Activated naive CD8-positive, alpha-beta T cell treated with anti-CD3 and anti-CD28 coated beads for 36 hours (primary cell): Measurements from ENCODE around the gene ROBO1. TPM values are rescaled to one million over a fixed set of nuclear protein-coding genes. Genes with fewer than 3 reads are reported as not detected.

Experiments
- DNase-seq: peaks from one replicate; pipeline ENCODE4 v3.0.0; 2021
- H3K27ac Mint-ChIP-seq: one replicate; pipeline ENCODE4 v1.8.0; 2022; ENCODE audit warnings: mild to moderate bottlenecking, moderate library complexity, mixed read lengths
- H3K27me3 Mint-ChIP-seq: one replicate; pipeline ENCODE4 v1.8.0; 2022; ENCODE audit warnings: mild to moderate bottlenecking, mixed read lengths
- H3K36me3 Mint-ChIP-seq: one replicate; pipeline ENCODE4 v1.8.0; 2021; ENCODE audit warnings: mild to moderate bottlenecking, mixed read lengths
- H3K4me1 Mint-ChIP-seq: one replicate; pipeline ENCODE4 v1.8.0; 2021; ENCODE audit warnings: mixed read lengths
- H3K4me3 Mint-ChIP-seq: one replicate; pipeline ENCODE4 v1.8.0; 2022; ENCODE audit warnings: mild to moderate bottlenecking, moderate library complexity, mixed read lengths
- H3K9me3 Mint-ChIP-seq: one replicate; pipeline ENCODE4 v1.8.0; 2022; ENCODE audit warnings: mixed read lengths
- total RNA-seq, 2 experiments: library from RNA; stranded (reverse); gene quantifications; one replicate each; pipeline ENCODE4 v1.2.3, GENCODE V29; 2021

Gene ROBO1
- total RNA-seq, 2 experiments from 2014 or later: 13.8 to 16.5 TPM

GRCh38 chr3:78844307-78844706 is 923.5 kb downstream of the ROBO1 start:
- no peak for DNase-seq
- Mint-ChIP-seq H3K4me3 (no peak overlapping the region), H3K27ac (no peak overlapping the region), H3K27me3 (no peaks in the 10 kb centered on the region), H3K36me3 (no peaks in the 10 kb centered on the region), H3K4me1 (peaks cover 6% of the 10 kb centered on the region), H3K9me3 (no peaks in the 10 kb centered on the region)

GRCh38 chr3:78839693-78840092 is 928.1 kb downstream of the ROBO1 start:
- no peak overlapping the region for H3K27ac Mint-ChIP-seq
- H3K9me3 Mint-ChIP-seq: peaks cover 2% of the 10 kb centered on the region
- H3K4me3 Mint-ChIP-seq: no peak overlapping the region
- no peaks in the 10 kb centered on the region for H3K27me3 Mint-ChIP-seq
- DNase-seq: no peak
- no peaks in the 10 kb centered on the region for H3K36me3 Mint-ChIP-seq
- H3K4me1 Mint-ChIP-seq: peaks cover 2% of the 10 kb centered on the region

GRCh38 chr3:78838362-78838761 is 929.4 kb downstream of the ROBO1 start:
- no peak overlapping the region for H3K27ac Mint-ChIP-seq
- H3K9me3 Mint-ChIP-seq: peaks cover 2% of the 10 kb centered on the region
- peaks cover 2% of the 10 kb centered on the region for H3K4me1 Mint-ChIP-seq
- H3K4me3 Mint-ChIP-seq: no peak overlapping the region
- no peak for DNase-seq
- no peaks in the 10 kb centered on the region for H3K36me3 Mint-ChIP-seq
- H3K27me3 Mint-ChIP-seq: no peaks in the 10 kb centered on the region

GRCh38 chr3:78834910-78835309 is 932.9 kb downstream of the ROBO1 start:
- H3K4me1 Mint-ChIP-seq: peaks cover 6% of the 10 kb centered on the region
- H3K27me3 Mint-ChIP-seq: no peaks in the 10 kb centered on the region
- H3K9me3 Mint-ChIP-seq: peaks cover 5% of the 10 kb centered on the region
- H3K27ac Mint-ChIP-seq: no peak overlapping the region
- DNase-seq: no peak
- peaks cover 2% of the 10 kb centered on the region for H3K36me3 Mint-ChIP-seq
- H3K4me3 Mint-ChIP-seq: no peak overlapping the region

- Mint-ChIP-seq H3K9me3 (peaks cover 5% of the 10 kb centered on the region), H3K4me1 (peaks cover 6% of the 10 kb centered on the region), H3K27me3 (no peaks in the 10 kb centered on the region), H3K4me3 (no peak overlapping the region), H3K27ac (no peak overlapping the region), H3K36me3 (peaks cover 2% of the 10 kb centered on the region)
- DNase-seq: no peak
Observed at GRCh38 chr3:78832785-78833204, 935.0 kb downstream of the ROBO1 start.

- no peak for DNase-seq
Observed at GRCh38 chr3:78831446-78831972, 936.3 kb downstream of the ROBO1 start.

GRCh38 chr3:78830470-78830869 is 937.3 kb downstream of the ROBO1 start:
- Mint-ChIP-seq H3K27ac (no peak overlapping the region), H3K9me3 (peaks cover 4% of the 10 kb centered on the region), H3K4me3 (no peak overlapping the region), H3K4me1 (peaks cover 6% of the 10 kb centered on the region), H3K36me3 (peaks cover 2% of the 10 kb centered on the region), H3K27me3 (no peaks in the 10 kb centered on the region)
- DNase-seq: no peak

More at GRCh38 chr3:78831446-78831972, 936.3 kb downstream of the ROBO1 start:
- Mint-ChIP-seq H3K4me1 (peaks cover 6% of the 10 kb centered on the region), H3K27me3 (no peaks in the 10 kb centered on the region), H3K27ac (no peak overlapping the region), H3K9me3 (peaks cover 4% of the 10 kb centered on the region), H3K36me3 (peaks cover 2% of the 10 kb centered on the region), H3K4me3 (no peak overlapping the region)

GRCh38 chr3:78827618-78828017 is 940.2 kb downstream of the ROBO1 start:
- Mint-ChIP-seq H3K9me3 (peaks cover 5% of the 10 kb centered on the region), H3K27me3 (no peaks in the 10 kb centered on the region), H3K4me1 (peaks cover 6% of the 10 kb centered on the region), H3K36me3 (peaks cover 2% of the 10 kb centered on the region), H3K4me3 (no peak overlapping the region), H3K27ac (no peak overlapping the region)
- DNase-seq: no peak

- H3K4me3 Mint-ChIP-seq: no peak overlapping the region
- DNase-seq: no peak
- peaks cover 5% of the 10 kb centered on the region for H3K9me3 Mint-ChIP-seq
- H3K27ac Mint-ChIP-seq: no peak overlapping the region
- H3K36me3 Mint-ChIP-seq: peaks cover 2% of the 10 kb centered on the region
- no peaks in the 10 kb centered on the region for H3K27me3 Mint-ChIP-seq
- H3K4me1 Mint-ChIP-seq: peaks cover 6% of the 10 kb centered on the region
Observed at GRCh38 chr3:78825858-78826215, 942.0 kb downstream of the ROBO1 start.

GRCh38 chr3:78825118-78825857 is 942.5 kb downstream of the ROBO1 start:
- no peak for DNase-seq
- peaks cover 3% of the 10 kb centered on the region for H3K4me1 Mint-ChIP-seq
- H3K4me3 Mint-ChIP-seq: no peak overlapping the region
- peaks cover under 1% of the 10 kb centered on the region for H3K36me3 Mint-ChIP-seq
- H3K27me3 Mint-ChIP-seq: no peaks in the 10 kb centered on the region
- no peak overlapping the region for H3K27ac Mint-ChIP-seq
- H3K9me3 Mint-ChIP-seq: peaks cover 5% of the 10 kb centered on the region

- Mint-ChIP-seq H3K4me1 (no peaks in the 10 kb centered on the region), H3K4me3 (no peak overlapping the region), H3K36me3 (no peaks in the 10 kb centered on the region), H3K9me3 (peaks cover 6% of the 10 kb centered on the region), H3K27ac (no peak overlapping the region), H3K27me3 (no peaks in the 10 kb centered on the region)
- DNase-seq: no peak
Observed at GRCh38 chr3:78823859-78824258, 943.9 kb downstream of the ROBO1 start.

GRCh38 chr3:78823434-78823833 is 944.4 kb downstream of the ROBO1 start:
- Mint-ChIP-seq H3K4me1 (no peaks in the 10 kb centered on the region), H3K27ac (no peak overlapping the region), H3K36me3 (no peaks in the 10 kb centered on the region), H3K4me3 (no peak overlapping the region), H3K27me3 (no peaks in the 10 kb centered on the region), H3K9me3 (peaks cover 6% of the 10 kb centered on the region)
- DNase-seq: no peak

GRCh38 chr3:78822726-78823125 is 945.1 kb downstream of the ROBO1 start:
- no peak overlapping the region for H3K4me3 Mint-ChIP-seq
- DNase-seq: no peak
- no peaks in the 10 kb centered on the region for H3K27me3 Mint-ChIP-seq
- peaks cover 6% of the 10 kb centered on the region for H3K9me3 Mint-ChIP-seq
- H3K4me1 Mint-ChIP-seq: no peaks in the 10 kb centered on the region
- H3K36me3 Mint-ChIP-seq: no peaks in the 10 kb centered on the region
- H3K27ac Mint-ChIP-seq: no peak overlapping the region

GRCh38 chr3:78820542-78820941 is 947.3 kb downstream of the ROBO1 start:
- DNase-seq: no peak
- Mint-ChIP-seq H3K9me3 (peaks cover 8% of the 10 kb centered on the region), H3K4me1 (no peaks in the 10 kb centered on the region), H3K27me3 (no peaks in the 10 kb centered on the region), H3K36me3 (no peaks in the 10 kb centered on the region), H3K4me3 (no peak overlapping the region), H3K27ac (no peak overlapping the region)

- H3K4me1 Mint-ChIP-seq: no peaks in the 10 kb centered on the region
- no peaks in the 10 kb centered on the region for H3K36me3 Mint-ChIP-seq
- H3K27ac Mint-ChIP-seq: no peak overlapping the region
- H3K9me3 Mint-ChIP-seq: peaks cover 8% of the 10 kb centered on the region
- no peak for DNase-seq
- no peak overlapping the region for H3K4me3 Mint-ChIP-seq
- H3K27me3 Mint-ChIP-seq: no peaks in the 10 kb centered on the region
Observed at GRCh38 chr3:78818161-78818985, 949.4 kb downstream of the ROBO1 start.
